Islet precursor cell (in vitro differentiated cells): ENCODE data around the gene EYS.
"Not testable (repeated sequence)": the region's sequence is repeated elsewhere in the genome, so short reads cannot be mapped to it uniquely, and the experiment has no call there.

Experiments
- DNase-seq: peaks from one replicate; pipeline ENCODE4 v3.0.0-alpha.2; 2018

EYS gene

GRCh38 chr6:63745784-63746183 lies 1961.2 kb downstream of the EYS start:
- no peak for DNase-seq

GRCh38 chr6:63744810-63745209 lies 1962.2 kb downstream of the EYS start:
- no peak for DNase-seq

- no peak for DNase-seq
These were observed 1963.3 kb downstream of the EYS start for GRCh38 chr6:63743691-63744090.

- peak; percentile 47 for DNase-seq
These were observed 1965.0 kb downstream of the EYS start for GRCh38 chr6:63742060-63742459.

GRCh38 chr6:63740709-63741108 lies 1966.3 kb downstream of the EYS start:
- DNase-seq, result no peak

GRCh38 chr6:63739094-63739687 lies 1967.8 kb downstream of the EYS start:
- no peak for DNase-seq

- not testable (repeated sequence) for DNase-seq
These were observed 1968.8 kb downstream of the EYS start for GRCh38 chr6:63738190-63738589.

GRCh38 chr6:63734923-63735322 lies 1972.1 kb downstream of the EYS start:
- DNase-seq, result no peak

- no peak for DNase-seq
These were observed 1974.7 kb downstream of the EYS start for GRCh38 chr6:63732336-63732735.

- no peak for DNase-seq
These were observed 1975.1 kb downstream of the EYS start for GRCh38 chr6:63731930-63732329.

- no peak for DNase-seq
These were observed 1976.7 kb downstream of the EYS start for GRCh38 chr6:63730311-63730710.

GRCh38 chr6:63724721-63725120 lies 1982.3 kb downstream of the EYS start:
- DNase-seq, result no peak

GRCh38 chr6:63721181-63721580 lies 1985.8 kb downstream of the EYS start:
- no peak for DNase-seq

- DNase-seq, result no peak
These were observed 1990.9 kb downstream of the EYS start for GRCh38 chr6:63716169-63716568.

GRCh38 chr6:63714091-63714490 lies 1992.9 kb downstream of the EYS start:
- no peak for DNase-seq

GRCh38 chr6:63713332-63713731 lies 1993.7 kb downstream of the EYS start:
- no peak for DNase-seq

GRCh38 chr6:63709148-63709547 lies 1997.9 kb downstream of the EYS start:
- DNase-seq, result no peak

GRCh38 chr6:63708631-63709030 lies 1998.4 kb downstream of the EYS start:
- no peak for DNase-seq

- no peak for DNase-seq
These were observed 2000.4 kb downstream of the EYS start for GRCh38 chr6:63706630-63707029.

GRCh38 chr6:63705707-63706106 lies 2001.3 kb downstream of the EYS start:
- DNase-seq, result no peak

GRCh38 chr6:63690221-63690620 lies 2016.8 kb downstream of the EYS start:
- DNase-seq, result no peak

- no peak for DNase-seq
These were observed 2017.6 kb downstream of the EYS start for GRCh38 chr6:63689421-63689820.

GRCh38 chr6:63685446-63686379 lies 2021.3 kb downstream of the EYS start:
- no peak for DNase-seq

GRCh38 chr6:63683071-63683603 lies 2023.9 kb downstream of the EYS start:
- DNase-seq, result no peak
